Motor neuron (in vitro differentiated cells): ENCODE measurements around the gene DNAAF9. TPM values are rescaled to one million over a fixed set of nuclear protein-coding genes. Genes with fewer than 3 reads are reported as not detected.
"Not testable (repeated sequence)": the region's sequence is repeated elsewhere in the genome, so short reads cannot be mapped to it uniquely, and the experiment has no call there.

ENCODE experiments used
- ATAC-seq, 8 experiments: fragments of 200-7000 bp; cut with Tn5 transposase; replicated peaks in 6 of 8; 2 replicates each; pipeline ENCODE4 v1.8.0; 2021; ENCODE audit warnings: mild to moderate bottlenecking in 8 of 8, moderate library complexity in 8 of 8
- H3K27ac ChIP-seq, 2 donors: fragments of 250-450 bp; sonication (Bioruptor Pico); 2 replicates each; pipeline ENCODE4 v1.9.0; 2021; ENCODE audit warnings: antibody characterized with exemption in 2 of 2, mild to moderate bottlenecking in 2 of 2, moderate library complexity in 1 of 2
- H3K4me1 ChIP-seq, 2 donors: fragments of 250-450 bp; sonication (Bioruptor Pico); replicated peaks in 1 of 2; 2 replicates each; pipeline ENCODE4 v1.6.1; 2021; ENCODE audit warnings: antibody characterized with exemption in 2 of 2, mild to moderate bottlenecking in 2 of 2, moderate library complexity in 1 of 2
- H3K4me3 ChIP-seq, 5 donors: fragments of 250-450 bp; sonication (Bioruptor Pico); 2 replicates each; pipeline ENCODE4 v1.9.0; 2021; ENCODE audit warnings: antibody characterized with exemption in 5 of 5, mild to moderate bottlenecking in 5 of 5, moderate library complexity in 4 of 5
- WGBS, 10 experiments: fragments of 450-650 bp; shearing (Covaris generic); methylation state at CpG; one replicate each; pipeline ENCODE4 v1.0.0; 2022; 5-methylcytosine and 5-hydroxymethylcytosine counted together
- in situ Hi-C, 9 experiments: fragments of 400-800 bp; cut with MboI; loops; one replicate each; pipeline ENCODE4 v1.15.0; 2021; ENCODE audit warnings: low sequenced_read_pairs in 9 of 9, low pct_unique_long_range_greater_than_20kb in 2 of 9; ENCODE audit not compliant: unreplicated experiment in 9 of 9
- total RNA-seq, 8 experiments: library from RNA; unstranded; fragments of 300-600 nt; gene quantifications; 2 replicates each; pipeline versions ENCODE4 v1.2.3 to v1.2.4, GENCODE V29; 2022

Gene DNAAF9
- total RNA-seq, 8 experiments from 2014 or later, result 4.5 to 22.3 (median 19.0) TPM

- ATAC-seq, result no peak
- 73 to 100% (median 94%) methylated on average over 1 to 12 of the region's 14 CpGs; no CpG with 5 or more reads in 1 of the 10 experiments for WGBS, 10 experiments
- in situ Hi-C loops, result no loop called here
- Histone ChIP-seq H3K4me3 (no peak overlapping the region), H3K27ac (no peak overlapping the region), H3K4me1 (no peaks in the 10 kb centered on the region)
These were observed 23.1 kb upstream of the DNAAF9 start for GRCh38 chr20:3430376-3431069.

- ATAC-seq, H3K4me3 ChIP-seq, in situ Hi-C loops, H3K27ac ChIP-seq, H3K4me1 ChIP-seq: not testable (repeated sequence)
- 28 to 94% (median 74%) methylated on average over 1 to 4 of the region's 4 CpGs; no CpG with 5 or more reads in 1 of the 10 experiments for WGBS, 10 experiments
These were observed 19.3 kb upstream of the DNAAF9 start for GRCh38 chr20:3426766-3427165.

GRCh38 chr20:3423126-3423525 is 15.7 kb upstream of the DNAAF9 start:
- Histone ChIP-seq H3K27ac (no peak overlapping the region), H3K4me1 (no peaks in the 10 kb centered on the region), H3K4me3 (no peak overlapping the region)
- no peak for ATAC-seq
- 12 to 74% (median 45%) methylated on average over 1 to 5 of the region's 5 CpGs for WGBS, 10 experiments
- in situ Hi-C loops, result no loop called here

GRCh38 chr20:3421985-3422384 is 14.5 kb upstream of the DNAAF9 start:
- Histone ChIP-seq H3K4me3 (no peak overlapping the region), H3K4me1 (no peaks in the 10 kb centered on the region), H3K27ac (no peak overlapping the region)
- ATAC-seq, result no peak
- in situ Hi-C loops, result no loop called here
- 40 to 81% (median 55%) methylated on average over 1 to 6 of the region's 6 CpGs for WGBS, 10 experiments

DNA sequence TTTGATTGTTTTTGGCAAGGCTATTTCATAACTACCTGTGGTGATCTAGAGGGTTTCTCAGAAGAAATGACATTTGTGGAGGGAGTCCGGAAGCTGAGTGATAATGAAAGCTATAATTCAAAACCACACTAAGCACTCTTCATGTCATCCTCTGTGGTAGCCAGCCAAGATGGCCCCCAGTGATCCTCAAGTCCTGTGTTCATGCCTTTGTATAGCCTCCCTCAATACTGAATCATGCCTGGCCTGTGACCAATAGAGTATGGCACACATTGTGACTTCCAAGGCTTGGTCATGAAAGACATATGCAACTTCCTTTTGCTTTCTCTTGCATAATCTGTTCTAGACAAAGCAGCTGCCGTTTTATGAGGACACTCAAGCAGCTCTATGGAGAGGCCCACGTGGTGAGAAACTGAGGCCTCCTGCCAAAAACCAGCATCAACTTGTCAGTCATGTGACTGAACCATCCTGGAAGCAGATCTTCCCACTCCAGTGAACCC is 12.8 kb upstream of the DNAAF9 start:
- in situ Hi-C loops, result no loop called here
- no peak overlapping the region for H3K4me3 ChIP-seq
- WGBS, 10 experiments, result 0 to 100% (median 77%) methylated on average over 1 to 3 of the region's 3 CpGs; no CpG with 5 or more reads in 3 of the 10 experiments
- H3K4me1 ChIP-seq, result no peaks in the 10 kb centered on the region
- no peak overlapping the region for H3K27ac ChIP-seq
- peak in 2 of 8 experiments; percentile 87 to 99 for ATAC-seq

DNA sequence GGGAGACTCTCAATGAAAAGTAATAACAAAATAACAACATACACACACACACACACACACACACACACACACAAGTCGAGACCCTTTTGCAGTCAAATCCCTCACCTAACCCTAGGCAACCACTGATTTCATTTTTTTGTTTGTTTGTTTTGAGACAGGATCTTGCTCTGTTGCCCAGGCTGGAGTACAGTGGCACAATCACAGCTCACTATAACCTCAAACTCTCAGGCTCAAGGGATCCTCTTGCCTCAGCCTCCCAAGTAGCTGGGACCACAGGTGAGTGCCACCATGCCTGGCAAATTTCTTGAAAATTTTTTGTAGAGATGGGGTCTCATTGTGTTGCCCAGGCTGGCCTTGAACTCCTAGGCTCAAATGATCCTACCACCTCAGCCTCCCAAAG is 10.7 kb upstream of the DNAAF9 start:
- H3K4me3 ChIP-seq, H3K27ac ChIP-seq, H3K4me1 ChIP-seq, in situ Hi-C loops, ATAC-seq: not testable (repeated sequence)
- 0 to 60% (median 50%) methylated on average over 1 of the region's 1 CpG; no CpG with 5 or more reads in 7 of the 10 experiments for WGBS, 10 experiments

GRCh38 chr20:3414122-3414521 is 6.7 kb upstream of the DNAAF9 start:
- no peak overlapping the region for H3K27ac ChIP-seq
- H3K4me3 ChIP-seq, result no peak overlapping the region
- H3K4me1 ChIP-seq, result no peaks in the 10 kb centered on the region
- in situ Hi-C loops, result no loop called here
- no peak for ATAC-seq
- 50 to 100% (median 88%) methylated on average over 1 to 2 of the region's 2 CpGs; no CpG with 5 or more reads in 3 of the 10 experiments for WGBS, 10 experiments

DNA sequence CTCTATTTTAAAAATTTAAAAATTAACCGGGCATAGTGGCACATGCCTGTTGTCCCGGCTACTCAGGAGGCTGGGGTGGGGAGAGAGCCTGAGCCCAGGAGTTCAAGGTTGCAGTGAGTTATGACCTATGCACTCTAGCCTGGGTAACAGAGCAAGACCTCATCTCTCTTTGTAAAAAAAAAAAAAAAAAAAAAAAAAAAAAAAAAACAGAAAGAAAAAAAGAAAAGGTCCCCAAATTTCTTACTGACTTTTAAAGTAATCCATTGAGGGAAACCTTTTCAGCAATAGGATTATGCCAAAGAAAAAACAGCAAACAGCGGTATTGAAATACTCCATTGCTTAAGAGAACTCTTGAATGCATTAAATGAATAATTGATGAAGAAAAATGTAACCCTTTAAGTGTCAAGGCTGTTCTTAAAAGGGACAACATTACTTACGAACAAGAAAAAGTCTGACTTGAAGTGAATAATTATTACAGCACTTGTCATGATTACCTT is 6.0 kb upstream of the DNAAF9 start:
- H3K4me3 ChIP-seq, result no peak overlapping the region
- H3K4me1 ChIP-seq, result peaks cover 0 to 2% of the 10 kb centered on the region in 2 donors
- ATAC-seq, result no peak
- WGBS, 10 experiments, result 33 to 90% (median 80%) methylated on average over 2 to 4 of the region's 4 CpGs
- in situ Hi-C loops, result no loop called here
- H3K27ac ChIP-seq, result no peak overlapping the region

- H3K4me3 ChIP-seq, result no peak overlapping the region
- no peak for ATAC-seq
- no peak overlapping the region for H3K27ac ChIP-seq
- in situ Hi-C loops, result no loop called here
- 44 to 92% (median 76%) methylated on average over 1 to 10 of the region's 11 CpGs for WGBS, 10 experiments
- peaks cover 0 to 2% of the 10 kb centered on the region in 2 donors for H3K4me1 ChIP-seq
These were observed 5.3 kb upstream of the DNAAF9 start for GRCh38 chr20:3412600-3413392.

DNA sequence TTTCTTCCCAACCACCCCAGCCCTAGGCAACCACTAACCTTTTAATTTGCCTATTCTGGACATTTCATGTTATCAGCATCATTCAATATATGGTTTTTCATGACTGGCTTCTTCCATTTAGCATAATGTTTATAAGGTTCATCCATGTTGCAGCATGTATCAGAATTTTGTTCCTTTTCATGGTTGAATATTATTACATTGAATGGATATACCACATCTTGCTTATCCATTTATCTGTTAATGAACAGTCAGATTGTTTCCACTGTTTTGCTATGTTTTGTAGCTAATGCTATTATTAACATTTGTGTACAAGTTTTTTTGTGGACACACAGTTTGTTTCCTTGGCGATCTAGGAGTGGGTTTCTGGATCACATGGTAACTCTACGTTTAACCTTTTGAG is 3.0 kb upstream of the DNAAF9 start:
- no peak for ATAC-seq
- Histone ChIP-seq H3K4me1 (peaks cover 0 to 2% of the 10 kb centered on the region in 2 donors), H3K4me3 (no peak overlapping the region), H3K27ac (no peak overlapping the region)
- WGBS, 10 experiments, result 71 to 100% (median 100%) methylated on average over 1 to 2 of the region's 2 CpGs; no CpG with 5 or more reads in 2 of the 10 experiments
- in situ Hi-C loops, result no loop called here

GRCh38 chr20:3409417-3409816 is 1.9 kb upstream of the DNAAF9 start:
- Histone ChIP-seq H3K27ac (no peak overlapping the region), H3K4me1 (peaks cover 2% of the 10 kb centered on the region in 2 donors), H3K4me3 (no peak overlapping the region)
- ATAC-seq, result no peak
- 55 to 100% (median 93%) methylated on average over 1 to 10 of the region's 10 CpGs; no CpG with 5 or more reads in 1 of the 10 experiments for WGBS, 10 experiments
- in situ Hi-C loops, result no loop called here

DNA sequence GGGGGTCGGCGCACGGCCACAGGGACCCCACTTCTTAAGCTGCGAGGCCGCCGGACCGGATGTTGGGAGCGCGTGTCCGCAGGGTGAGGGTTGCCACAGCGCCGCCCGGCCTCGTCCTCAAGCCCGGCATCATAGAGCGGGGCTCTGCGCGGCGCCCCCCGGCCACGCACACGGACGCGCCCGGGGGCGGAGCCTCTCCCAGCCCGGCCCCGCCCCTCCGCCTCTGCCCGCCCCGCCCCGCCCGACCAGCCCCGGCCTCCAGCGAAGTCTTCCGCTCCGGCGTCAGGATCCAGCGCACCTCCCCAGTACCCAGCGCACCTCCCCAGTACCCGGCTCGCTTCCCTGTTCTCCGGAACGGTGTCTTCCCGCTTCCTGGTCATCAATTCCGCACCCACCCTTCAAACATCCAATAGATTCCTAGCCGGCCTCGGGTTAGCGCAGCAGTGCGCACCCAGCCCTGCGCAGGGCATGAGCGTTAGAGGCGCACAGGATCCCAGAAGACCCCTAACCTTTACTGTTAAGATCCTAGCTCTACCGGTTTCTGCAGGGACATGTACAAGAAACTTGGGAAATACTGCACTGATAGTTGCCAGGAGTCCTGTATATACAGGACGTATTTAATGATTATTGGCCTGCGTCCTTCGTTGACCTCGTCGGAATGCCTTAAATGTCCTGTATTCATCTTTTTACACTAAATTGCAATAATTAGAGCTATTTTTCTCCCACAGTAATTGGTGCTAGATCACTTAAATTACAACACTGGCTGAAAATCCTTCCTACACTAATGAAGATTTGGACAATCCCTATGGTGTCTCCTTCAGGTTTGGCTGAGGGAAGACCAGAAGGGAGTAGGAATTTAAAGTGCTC is 535 bp upstream of the DNAAF9 start:
- Histone ChIP-seq H3K27ac (peak overlapping the region; percentile 90 to 95), H3K4me1 (peaks cover 2% of the 10 kb centered on the region in 2 donors), H3K4me3 (peak overlapping the region; percentile 90 to 99 (median 97))
- in situ Hi-C loops, result no loop called here
- peak; percentile 42 to 86 (median 80) for ATAC-seq
- WGBS, 10 experiments, result 0 to 10% (median 3%) methylated on average over 5 to 13 of the region's 59 CpGs; no CpG with 5 or more reads in 4 of the 10 experiments
